Stimulated activated CD4-positive, alpha-beta T cell treated with anti-CD3 and anti-CD28 coated beads, Interleukin-1b, Interleukin-23, amount 100 ng/mL, for 24 hours (primary cell): ENCODE results near the gene AP2A1.
A peak's percentile ranks its signal among the peaks of the same experiment; 100 is the strongest.
"Not testable (repeated sequence)": the region's sequence is repeated elsewhere in the genome, so short reads cannot be mapped to it uniquely, and the experiment has no call there.

Experiments
- DNase-seq, 4 experiments: peaks; one replicate each; pipeline ENCODE4 v3.0.0-alpha.2; 2020; ENCODE audit warnings: low read depth in 4 of 4, low spot score in 1 of 4

AP2A1 gene

DNA sequence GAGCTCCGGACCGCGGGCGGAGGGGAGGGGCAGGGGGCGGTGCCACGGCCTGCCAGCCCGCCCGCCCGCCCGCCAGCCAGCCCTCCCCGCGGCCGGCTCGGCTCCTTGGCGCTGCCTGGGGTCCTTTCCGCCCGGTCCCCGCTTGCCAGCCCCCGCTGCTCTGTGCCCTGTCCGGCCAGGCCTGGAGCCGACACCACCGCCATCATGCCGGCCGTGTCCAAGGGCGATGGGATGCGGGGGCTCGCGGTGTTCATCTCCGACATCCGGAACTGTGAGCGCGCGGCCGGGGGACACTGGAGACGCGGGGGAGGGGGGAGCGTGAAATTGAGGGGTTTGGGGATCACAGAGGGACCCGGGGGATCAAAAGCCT, at the start of gene AP2A1:
TSS of gene AP2A1 (plus strand) at position 72 of the 370 bp plus-strand sequence. CDS start at position 205, 133 bp downstream.
- DNase-seq: peak in 1 of 4 experiments; percentile 10

- DNase-seq: no peak
Measured at GRCh38 chr19:49718511-49718910, 48.3 kb upstream of the AP2A1 start.

DNA sequence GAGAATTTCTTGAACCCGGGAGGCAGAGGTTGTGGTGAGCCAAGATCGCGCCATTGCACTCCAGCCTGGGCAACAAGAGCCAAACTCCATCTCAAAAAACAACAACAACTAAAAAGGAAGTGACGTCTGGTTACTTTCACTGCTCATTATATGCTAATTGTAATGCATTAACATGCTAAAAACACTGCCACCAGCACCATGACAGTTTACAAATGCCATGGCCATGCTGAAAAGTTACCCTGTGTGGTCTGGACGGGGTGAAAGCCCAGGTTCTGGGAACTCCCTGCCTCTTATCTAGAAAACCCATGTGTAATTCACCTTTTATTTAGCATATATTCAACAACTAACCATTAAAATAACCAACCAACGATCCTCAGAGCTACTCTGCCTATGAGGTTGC, 47.8 kb upstream of the AP2A1 start:
- no peak for DNase-seq

- not testable (repeated sequence) for DNase-seq
Measured at GRCh38 chr19:49719420-49719819, 47.4 kb upstream of the AP2A1 start.

DNA sequence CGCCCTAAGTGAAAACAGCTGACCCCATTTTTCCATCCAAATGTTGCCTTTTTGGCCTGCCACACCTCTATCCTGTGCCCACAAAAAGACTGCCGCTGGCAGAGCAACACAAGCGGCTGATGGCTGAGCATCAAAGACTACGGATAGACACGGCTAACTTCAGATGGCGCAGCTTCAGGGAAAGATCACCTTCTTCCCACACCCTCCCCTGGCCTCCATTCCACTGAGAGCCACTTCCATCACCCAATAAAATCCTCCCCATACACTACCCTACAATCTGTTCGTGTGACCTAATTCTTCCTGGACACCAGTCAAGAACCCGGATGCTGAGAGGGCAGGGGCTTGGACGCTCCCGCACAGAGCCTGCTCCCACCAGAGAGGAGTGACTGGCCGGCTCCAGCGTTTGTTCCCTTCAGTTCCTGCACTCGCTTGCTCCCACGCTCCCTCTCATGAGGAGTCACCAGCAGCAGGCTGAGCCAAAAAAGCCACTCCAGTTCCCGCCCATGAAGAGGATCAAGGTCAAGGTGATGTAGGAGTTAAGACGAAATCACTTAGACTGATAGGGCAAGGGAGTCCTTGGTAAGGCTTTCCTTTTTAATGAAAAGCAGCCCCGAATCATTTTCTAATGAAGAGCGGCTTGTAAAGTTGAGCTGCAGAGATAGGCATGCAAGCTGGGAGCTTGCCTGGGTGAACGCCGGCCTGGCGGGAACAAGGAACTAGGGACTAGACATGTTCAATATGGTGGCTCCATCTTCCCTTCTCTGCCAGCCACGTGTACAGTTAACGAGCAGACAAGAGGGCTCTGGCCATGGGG, 39.4 kb upstream of the AP2A1 start:
- no peak for DNase-seq

GRCh38 chr19:49730166-49730565, 36.6 kb upstream of the AP2A1 start:
- no peak for DNase-seq

DNA sequence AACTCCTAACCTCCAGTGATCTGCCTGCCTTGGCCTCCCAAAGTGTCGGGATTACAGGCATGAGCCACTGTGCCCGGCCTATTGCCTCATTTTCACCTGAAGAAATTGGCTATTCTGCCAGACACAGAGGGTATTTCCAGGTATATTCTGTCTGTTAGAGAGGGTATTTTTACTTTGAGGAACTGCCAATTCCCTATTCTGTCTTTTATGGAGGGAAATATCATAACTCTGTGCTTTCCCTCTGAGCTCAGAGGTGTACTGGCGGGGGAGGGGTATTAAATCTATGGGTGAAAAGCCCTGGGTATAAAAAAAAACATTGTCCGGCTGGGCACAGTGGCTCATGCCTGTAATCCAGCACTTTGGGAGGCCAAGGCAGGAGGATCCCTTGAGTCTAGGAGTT, 28.5 kb upstream of the AP2A1 start:
- DNase-seq: no peak

DNA sequence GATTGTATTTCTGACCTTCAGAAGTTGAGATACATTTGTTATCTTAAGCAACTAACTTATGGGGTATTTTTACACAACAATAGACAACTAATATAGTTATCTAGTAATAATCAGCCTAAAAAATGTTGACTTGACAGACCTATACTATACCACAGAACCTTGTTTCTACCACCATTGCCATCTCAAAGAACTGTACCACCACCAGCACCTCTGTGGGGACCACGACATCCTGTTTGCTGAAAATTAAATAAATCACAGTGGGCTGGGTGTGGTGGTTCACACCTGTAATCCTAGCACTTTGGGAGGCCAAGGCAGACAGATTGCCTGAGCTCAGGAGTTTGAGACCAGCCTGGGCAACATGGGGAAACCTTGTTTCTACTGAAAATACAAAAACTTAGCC, 27.7 kb upstream of the AP2A1 start:
- DNase-seq: no peak

DNA sequence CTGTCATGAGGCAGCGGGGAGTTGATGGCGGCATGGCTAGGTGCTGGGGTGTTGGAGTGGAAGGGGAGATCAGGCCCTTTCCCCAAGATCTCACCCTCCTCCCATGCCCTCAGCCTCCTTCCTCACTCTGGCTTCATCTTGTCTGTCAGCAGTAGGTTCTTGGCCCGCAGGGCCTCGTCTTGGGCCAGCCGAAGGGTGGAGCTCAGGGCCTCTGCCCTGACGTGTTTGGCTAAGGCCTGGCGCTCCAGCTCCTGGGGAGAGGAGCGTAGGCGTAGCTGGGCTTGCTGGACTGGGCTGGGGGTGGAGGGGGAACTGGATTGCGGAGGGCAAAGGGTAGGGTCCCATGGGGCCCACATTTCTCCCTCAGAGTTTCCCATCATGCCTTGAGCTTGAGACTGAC, 26.9 kb upstream of the AP2A1 start:
- DNase-seq: no peak

DNA sequence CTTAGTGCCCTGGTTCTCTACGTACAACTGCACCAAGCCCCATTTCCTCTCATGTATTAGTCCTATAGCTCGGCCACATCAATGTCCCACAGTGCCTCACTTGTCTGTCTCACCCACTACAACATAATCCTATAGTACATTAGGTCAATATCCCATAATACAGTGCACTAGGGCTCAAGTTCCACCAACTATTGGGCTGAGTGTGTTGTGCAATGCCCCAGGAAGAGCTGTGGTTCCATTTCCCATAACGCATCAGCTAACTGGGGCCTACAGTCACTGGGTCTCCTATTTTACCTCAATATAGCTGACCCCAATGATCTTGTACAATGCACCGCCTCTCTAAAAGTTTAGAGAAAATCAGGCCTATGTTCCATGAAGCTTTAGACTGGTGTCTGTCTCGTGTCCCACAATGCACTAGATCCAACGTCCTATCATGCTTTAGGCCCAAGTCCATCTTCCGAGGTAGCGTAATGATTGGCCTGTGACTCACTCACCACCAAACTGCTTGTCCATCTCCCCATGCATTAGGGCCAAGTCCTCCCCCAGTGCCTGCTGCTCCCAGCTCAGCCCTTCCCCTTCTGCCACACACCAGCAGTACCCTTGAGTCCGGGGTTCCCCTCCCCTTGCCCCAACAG, 25.5 kb upstream of the AP2A1 start:
- no peak for DNase-seq

DNA sequence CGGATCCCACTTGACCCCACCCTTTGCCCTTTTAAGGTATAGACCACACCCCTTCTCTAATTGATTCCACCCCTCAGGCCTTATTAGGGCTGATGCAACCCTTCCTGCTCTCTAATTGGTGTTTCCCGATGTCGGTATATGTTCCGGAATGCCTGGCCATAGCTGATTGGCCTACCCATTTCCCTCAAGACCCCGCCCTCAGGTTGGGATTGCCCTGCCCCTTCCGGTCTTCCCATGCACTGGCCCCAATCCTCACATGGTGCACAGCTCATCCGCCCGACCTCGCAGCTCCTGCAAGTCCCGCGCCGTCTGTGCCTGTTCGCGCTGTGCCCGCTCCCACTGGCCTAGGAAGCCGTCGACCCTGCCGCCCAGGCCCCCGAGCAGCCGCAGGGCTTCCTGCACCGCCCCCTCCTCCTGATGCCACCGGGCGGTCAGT, 21.8 kb upstream of the AP2A1 start:
- no peak for DNase-seq

- DNase-seq: peak in 3 of 4 experiments; percentile 9 to 53 (median 33)
Measured at GRCh38 chr19:49746206-49746958, 20.4 kb upstream of the AP2A1 start.

GRCh38 chr19:49749055-49749716, 17.6 kb upstream of the AP2A1 start:
- DNase-seq: no peak

GRCh38 chr19:49749771-49750170, 17.0 kb upstream of the AP2A1 start:
- DNase-seq: no peak

DNA sequence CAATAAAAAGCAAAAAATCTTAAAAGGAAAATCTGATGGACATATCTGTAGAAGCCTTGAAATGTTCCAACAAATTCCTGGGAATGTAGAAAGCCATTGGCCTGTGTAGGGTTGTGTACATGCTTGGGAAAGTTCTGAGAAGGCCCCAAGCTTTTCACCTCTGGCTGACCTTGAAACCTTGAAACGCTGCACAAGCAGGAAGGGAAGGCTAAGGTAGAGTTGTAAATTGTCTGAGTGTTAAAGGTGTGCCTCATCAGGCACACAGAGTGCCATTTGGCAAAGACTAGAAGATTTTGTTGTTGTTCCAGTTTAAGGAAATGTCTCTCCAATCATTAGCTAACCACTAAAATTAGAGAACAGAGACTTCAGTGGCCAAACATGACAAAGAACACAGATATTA, 14.1 kb upstream of the AP2A1 start:
- no peak for DNase-seq

DNA sequence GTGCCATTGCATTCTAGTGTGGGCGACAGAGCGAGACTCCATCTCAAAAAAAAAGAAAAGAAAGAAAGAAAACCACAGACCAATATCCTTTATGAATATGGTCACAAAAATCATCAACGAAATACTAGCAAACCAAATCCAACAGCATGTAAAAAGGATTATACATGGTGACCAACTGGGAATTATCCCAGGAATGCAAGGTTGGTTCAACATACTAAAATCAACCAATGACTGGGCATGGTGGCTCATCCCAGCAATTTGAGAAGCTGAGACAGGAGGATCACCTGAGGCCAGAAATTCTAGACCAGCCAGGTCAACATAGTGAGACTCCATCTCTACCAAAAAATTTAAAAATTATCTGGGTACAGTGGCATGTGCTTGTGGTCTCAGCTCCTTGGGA, 10.8 kb upstream of the AP2A1 start:
- DNase-seq: no peak

- DNase-seq: no peak
Measured at GRCh38 chr19:49758292-49758691, 8.5 kb upstream of the AP2A1 start.

DNA sequence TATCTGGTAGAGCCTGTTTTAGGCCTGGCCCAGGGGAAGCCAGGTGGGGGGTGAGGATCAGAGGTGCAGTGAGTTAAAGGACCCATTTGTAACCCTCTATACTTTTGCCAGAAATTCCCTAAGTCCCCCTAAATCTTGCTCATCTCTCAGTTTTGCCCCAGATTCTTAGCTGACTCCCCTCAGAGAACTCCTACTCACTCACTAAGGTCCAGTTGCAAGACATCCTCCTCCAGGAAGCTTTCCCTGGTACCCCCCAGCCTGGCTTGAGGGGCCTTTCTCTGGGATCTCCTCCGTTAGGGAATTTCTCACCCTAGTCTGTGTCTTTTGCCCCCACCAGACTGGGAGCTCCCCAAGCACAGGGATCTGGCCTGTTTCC, 5.6 kb upstream of the AP2A1 start:
- DNase-seq: no peak

GRCh38 chr19:49761625-49762311, 5.0 kb upstream of the AP2A1 start:
- no peak for DNase-seq

- DNase-seq: no peak
Measured at GRCh38 chr19:49763230-49763629, 3.6 kb upstream of the AP2A1 start, which contains the start of gene TSKS. TSS of gene TSKS (minus strand) at chr19:49763306. CDS start at chr19:49763247, 59 bp downstream.

- DNase-seq: no peak
Measured at GRCh38 chr19:49764341-49764740, 2.5 kb upstream of the AP2A1 start.
